H9 (cell line): ENCODE results near the gene OR8B2. TPM values are rescaled to one million over a fixed set of nuclear protein-coding genes. Genes with fewer than 3 reads are reported as not detected.

Source experiments
- DNase-seq: peaks from one replicate; pipeline ENCODE4 v3.0.0-alpha.2; 2017
- H2AFZ ChIP-seq: one replicate; pipeline ENCODE4 v1.6.1; 2013; ENCODE audit warnings: mild to moderate bottlenecking, low read length, control low read depth, moderate library complexity
- H2AK5ac ChIP-seq: 2 replicates; pipeline ENCODE4 v1.6.1; 2013; ENCODE audit warnings: low read length, control low read depth, mixed read lengths; ENCODE audit not compliant: insufficient read length
- H2BK120ac ChIP-seq: one replicate; pipeline ENCODE4 v1.6.1; 2013; ENCODE audit warnings: low read depth, mild to moderate bottlenecking, low read length, control low read depth, inconsistent platforms; ENCODE audit not compliant: poor library complexity, severe bottlenecking
- H2BK12ac ChIP-seq: 2 replicates; pipeline ENCODE4 v1.6.1; 2013; ENCODE audit warnings: low read length, control low read depth, mixed read lengths, low read depth; ENCODE audit not compliant: insufficient read length
- H2BK15ac ChIP-seq: 2 replicates; pipeline ENCODE4 v1.6.1; 2013; ENCODE audit warnings: low read depth, low read length, control low read depth
- H2BK20ac ChIP-seq: one replicate; pipeline ENCODE4 v1.6.1; 2013; ENCODE audit warnings: low read depth, mild to moderate bottlenecking, low read length, control low read depth, inconsistent platforms; ENCODE audit not compliant: poor library complexity, severe bottlenecking
- H2BK5ac ChIP-seq: 2 replicates; pipeline ENCODE4 v1.6.1; 2013; ENCODE audit warnings: low read length, control low read depth, mixed read lengths; ENCODE audit not compliant: insufficient read length
- H3K14ac ChIP-seq: 2 replicates; pipeline ENCODE4 v1.6.1; 2013; ENCODE audit warnings: low read length, control low read depth; ENCODE audit not compliant: insufficient read depth
- H3K18ac ChIP-seq: 2 replicates; pipeline ENCODE4 v1.6.1; 2013; ENCODE audit warnings: low read depth, mild to moderate bottlenecking, mixed read lengths, low read length, control low read depth; ENCODE audit not compliant: insufficient read length
- H3K23ac ChIP-seq: 2 replicates; pipeline ENCODE4 v1.6.1; 2013; ENCODE audit warnings: low read length, control low read depth, mixed read lengths, low read depth; ENCODE audit not compliant: insufficient read length
- H3K23me2 ChIP-seq: 2 replicates; pipeline ENCODE4 v1.6.1; 2013; ENCODE audit warnings: low read depth, mild to moderate bottlenecking, mixed read lengths, low read length, control low read depth; ENCODE audit not compliant: insufficient read length, poor library complexity, severe bottlenecking
- H3K27ac ChIP-seq: 2 replicates; pipeline ENCODE4 v1.5.1; 2013; ENCODE audit warnings: low read length, control low read depth, mixed read lengths, low read depth; ENCODE audit not compliant: insufficient read length
- H3K27me3 ChIP-seq: 2 replicates; pipeline ENCODE4 v1.6.1; 2013; ENCODE audit warnings: low read length, control low read depth, inconsistent platforms; ENCODE audit not compliant: insufficient read depth
- H3K4ac ChIP-seq: 2 replicates; pipeline ENCODE4 v1.6.1; 2013; ENCODE audit warnings: low read depth, mild to moderate bottlenecking, control low read depth, inconsistent platforms, low read length, moderate library complexity
- H3K4me1 ChIP-seq: 2 replicates; pipeline ENCODE4 v1.6.1; 2013; ENCODE audit warnings: low read length, control low read depth, inconsistent platforms; ENCODE audit not compliant: insufficient read depth
- H3K4me2 ChIP-seq: 2 replicates; pipeline ENCODE4 v1.6.1; 2013; ENCODE audit warnings: low read length, control low read depth, mixed read lengths; ENCODE audit not compliant: insufficient read length, insufficient read depth
- H3K56ac ChIP-seq: 2 replicates; pipeline ENCODE4 v1.6.1; 2013; ENCODE audit warnings: low read depth, mild to moderate bottlenecking, mixed read lengths, low read length, control low read depth; ENCODE audit not compliant: insufficient read length
- H3K79me1 ChIP-seq: 2 replicates; pipeline ENCODE4 v1.6.1; 2013; ENCODE audit warnings: low read depth, mild to moderate bottlenecking, moderate library complexity, low read length, control low read depth, inconsistent platforms; ENCODE audit not compliant: insufficient read depth, poor library complexity, severe bottlenecking
- H3K79me2 ChIP-seq: 2 replicates; pipeline ENCODE4 v1.6.1; 2013; ENCODE audit warnings: low read length, control low read depth, inconsistent platforms; ENCODE audit not compliant: insufficient read depth
- H3K9ac ChIP-seq: 2 replicates; pipeline ENCODE4 v1.6.1; 2013; ENCODE audit warnings: low read length, control low read depth, mixed read lengths; ENCODE audit not compliant: insufficient read length; ENCODE audit errors: extremely low read depth
- H3K9me3 ChIP-seq: one replicate; pipeline ENCODE4 v1.6.1; 2013; ENCODE audit warnings: low read depth, low read length, inconsistent platforms; ENCODE audit not compliant: control insufficient read depth
- H3T11ph ChIP-seq: one replicate; pipeline ENCODE4 v1.6.1; 2013; ENCODE audit warnings: mild to moderate bottlenecking, low read length, control low read depth, inconsistent platforms
- H4K20me1 ChIP-seq: one replicate; pipeline ENCODE4 v1.6.1; 2013; ENCODE audit not compliant: control insufficient read depth, insufficient read length, insufficient read depth
- H4K5ac ChIP-seq: 2 replicates; pipeline ENCODE4 v1.6.1; 2013; ENCODE audit warnings: low read depth, mild to moderate bottlenecking, mixed read lengths, low read length, control low read depth; ENCODE audit not compliant: insufficient read length
- H4K8ac ChIP-seq: replicated peaks from 2 replicates; pipeline ENCODE4 v1.6.1; 2013; ENCODE audit warnings: low read length, control low read depth, mixed read lengths, low read depth; ENCODE audit not compliant: insufficient read length
- H4K91ac ChIP-seq: 2 replicates; pipeline ENCODE4 v1.6.1; 2013; ENCODE audit warnings: low read depth, mild to moderate bottlenecking, moderate library complexity, mixed read lengths, low read length, control low read depth; ENCODE audit not compliant: insufficient read length
- H3K27ac Mint-ChIP-seq, 3 experiments: 2 replicates in 2 of 3; 3 replicates in 1 of 3; pipeline ENCODE4 v1.8.0; 2020 to 2021; ENCODE audit warnings: mixed read lengths in 3 of 3, mild to moderate bottlenecking in 1 of 3, moderate library complexity in 1 of 3
- H3K27me3 Mint-ChIP-seq: 2 replicates; pipeline ENCODE4 v1.8.0; 2021; ENCODE audit warnings: low read depth, mild to moderate bottlenecking, moderate library complexity, mixed read lengths
- H3K36me3 Mint-ChIP-seq, 3 experiments: 2 replicates in 2 of 3; 3 replicates in 1 of 3; pipeline ENCODE4 v1.8.0; 2020 to 2021; ENCODE audit warnings: low read depth in 3 of 3, mixed read lengths in 3 of 3; ENCODE audit not compliant: insufficient read depth in 1 of 3
- H3K4me1 Mint-ChIP-seq, 2 experiments: 2 replicates each; pipeline ENCODE4 v1.8.0; 2020; ENCODE audit warnings: mixed read lengths in 2 of 2
- H3K4me3 Mint-ChIP-seq, 2 experiments: 2 replicates in 1 of 2; 3 replicates in 1 of 2; pipeline ENCODE4 v1.8.0; 2020 to 2021; ENCODE audit warnings: mild to moderate bottlenecking in 2 of 2, mixed read lengths in 2 of 2, moderate library complexity in 1 of 2
- H3K9me3 Mint-ChIP-seq, 2 experiments: 2 replicates in 1 of 2; 3 replicates in 1 of 2; pipeline ENCODE4 v1.8.0; 2020; ENCODE audit warnings: mild to moderate bottlenecking in 2 of 2, mixed read lengths in 2 of 2, moderate library complexity in 1 of 2
- WGBS: extraction: QIAGEN DNeasy Blood & Tissue Kit; methylation state at CpG from one replicate; pipeline ENCODE4 v1.1.7; 2013; ENCODE audit warnings: missing lambda C conversion rate, low lambda C conversion rate, mixed read lengths; ENCODE audit not compliant: insufficient read length; ENCODE audit errors: extremely low coverage; 5-methylcytosine and 5-hydroxymethylcytosine counted together
- total RNA-seq: library from RNA; stranded (reverse); gene quantifications from 2 replicates; pipeline ENCODE4 v1.2.1, GENCODE V29; 2021
- TF ChIP-seq, protein P1 (sequence below): fragments of 200-600 bp; sonication (generic); conservative IDR thresholded peaks from 3 replicates; pipeline ENCODE4 v1.8.0; 2021; ENCODE audit warnings: antibody characterized with exemption, mild to moderate bottlenecking

OR8B2 gene
- total RNA-seq, 1 experiment from 2014 or later, result not detected

DNA sequence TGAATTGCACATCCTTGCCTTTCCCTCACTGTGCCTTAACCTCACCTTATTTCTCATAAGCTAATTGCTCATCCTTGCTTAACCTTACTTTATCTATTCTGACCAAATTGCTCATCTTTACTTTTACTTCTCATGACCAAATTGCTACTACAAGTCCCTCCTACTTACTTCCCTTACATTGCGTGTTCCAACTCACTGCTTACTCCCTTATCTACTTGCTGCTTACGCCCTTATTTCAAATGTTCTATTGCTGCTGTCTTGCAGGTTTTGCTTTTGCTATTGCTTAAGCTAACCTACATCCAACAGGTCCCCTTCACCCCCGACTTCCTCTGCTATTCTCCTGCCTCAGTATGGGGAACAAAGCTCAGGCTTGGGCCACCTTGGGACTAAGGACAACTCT lies 8.0 kb downstream of the OR8B2 start:
- peaks cover 0 to 6% of the 10 kb centered on the region in 2 experiments; a peak in 2 of 5 replicates for H3K9me3 Mint-ChIP-seq
- Histone ChIP-seq H2AFZ (no peak overlapping the region), H3K27ac (no peak overlapping the region), H2BK5ac (no peak overlapping the region), H3K27me3 (no peaks in the 10 kb centered on the region), H3K14ac (no peak overlapping the region), H3K79me1 (no peaks in the 10 kb centered on the region), H3K23me2 (no peaks in the 10 kb centered on the region), H3K9me3 (no peaks in the 10 kb centered on the region), H2BK20ac (no peak overlapping the region), H3K4ac (no peak overlapping the region), H3K18ac (no peak overlapping the region), H4K91ac (no peak overlapping the region), H3K4me2 (no peak overlapping the region), H2BK120ac (no peak overlapping the region), H2AK5ac (no peak overlapping the region), H3K4me1 (no peaks in the 10 kb centered on the region), H4K20me1 (no peaks in the 10 kb centered on the region), H3K79me2 (no peaks in the 10 kb centered on the region), H4K8ac (no peak overlapping the region), H3K9ac (no peak overlapping the region), H3K56ac (no peak overlapping the region), H2BK15ac (no peak overlapping the region), H4K5ac (no peak overlapping the region), H3K23ac (no peak overlapping the region), H2BK12ac (no peak overlapping the region), H3T11ph (no peak overlapping the region)
- no peak overlapping the region for H3K27ac Mint-ChIP-seq
- peaks cover 0 to 4% (median 0%) of the 10 kb centered on the region in 3 experiments; a peak in 2 of 7 replicates for H3K36me3 Mint-ChIP-seq
- H3K4me1 Mint-ChIP-seq, result no peaks in the 10 kb centered on the region
- WGBS, result no CpG with 5 or more reads among the region's 3 CpGs
- no peak overlapping the region for H3K4me3 Mint-ChIP-seq
- H3K27me3 Mint-ChIP-seq, result peaks cover 2% of the 10 kb centered on the region; the same call in 1 of the 2 replicates
- TF ChIP-seq, protein P1, sequence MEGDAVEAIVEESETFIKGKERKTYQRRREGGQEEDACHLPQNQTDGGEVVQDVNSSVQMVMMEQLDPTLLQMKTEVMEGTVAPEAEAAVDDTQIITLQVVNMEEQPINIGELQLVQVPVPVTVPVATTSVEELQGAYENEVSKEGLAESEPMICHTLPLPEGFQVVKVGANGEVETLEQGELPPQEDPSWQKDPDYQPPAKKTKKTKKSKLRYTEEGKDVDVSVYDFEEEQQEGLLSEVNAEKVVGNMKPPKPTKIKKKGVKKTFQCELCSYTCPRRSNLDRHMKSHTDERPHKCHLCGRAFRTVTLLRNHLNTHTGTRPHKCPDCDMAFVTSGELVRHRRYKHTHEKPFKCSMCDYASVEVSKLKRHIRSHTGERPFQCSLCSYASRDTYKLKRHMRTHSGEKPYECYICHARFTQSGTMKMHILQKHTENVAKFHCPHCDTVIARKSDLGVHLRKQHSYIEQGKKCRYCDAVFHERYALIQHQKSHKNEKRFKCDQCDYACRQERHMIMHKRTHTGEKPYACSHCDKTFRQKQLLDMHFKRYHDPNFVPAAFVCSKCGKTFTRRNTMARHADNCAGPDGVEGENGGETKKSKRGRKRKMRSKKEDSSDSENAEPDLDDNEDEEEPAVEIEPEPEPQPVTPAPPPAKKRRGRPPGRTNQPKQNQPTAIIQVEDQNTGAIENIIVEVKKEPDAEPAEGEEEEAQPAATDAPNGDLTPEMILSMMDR, result no peak
- DNase-seq, result no peak
